ENCODE data around the gene SLC6A18. TPM values are rescaled to one million over a fixed set of nuclear protein-coding genes. Genes with fewer than 3 reads are reported as not detected.

The SLC6A18 gene, protein sequence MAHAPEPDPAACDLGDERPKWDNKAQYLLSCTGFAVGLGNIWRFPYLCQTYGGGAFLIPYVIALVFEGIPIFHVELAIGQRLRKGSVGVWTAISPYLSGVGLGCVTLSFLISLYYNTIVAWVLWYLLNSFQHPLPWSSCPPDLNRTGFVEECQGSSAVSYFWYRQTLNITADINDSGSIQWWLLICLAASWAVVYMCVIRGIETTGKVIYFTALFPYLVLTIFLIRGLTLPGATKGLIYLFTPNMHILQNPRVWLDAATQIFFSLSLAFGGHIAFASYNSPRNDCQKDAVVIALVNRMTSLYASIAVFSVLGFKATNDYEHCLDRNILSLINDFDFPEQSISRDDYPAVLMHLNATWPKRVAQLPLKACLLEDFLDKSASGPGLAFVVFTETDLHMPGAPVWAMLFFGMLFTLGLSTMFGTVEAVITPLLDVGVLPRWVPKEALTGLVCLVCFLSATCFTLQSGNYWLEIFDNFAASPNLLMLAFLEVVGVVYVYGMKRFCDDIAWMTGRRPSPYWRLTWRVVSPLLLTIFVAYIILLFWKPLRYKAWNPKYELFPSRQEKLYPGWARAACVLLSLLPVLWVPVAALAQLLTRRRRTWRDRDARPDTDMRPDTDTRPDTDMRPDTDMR
- not detected for polyA plus RNA-seq (2013, experiment 1 of 2; ENCODE audit: insufficient read length)
- polyA plus RNA-seq (2013, experiment 2 of 2; ENCODE audit: insufficient read length) = not detected

DNA sequence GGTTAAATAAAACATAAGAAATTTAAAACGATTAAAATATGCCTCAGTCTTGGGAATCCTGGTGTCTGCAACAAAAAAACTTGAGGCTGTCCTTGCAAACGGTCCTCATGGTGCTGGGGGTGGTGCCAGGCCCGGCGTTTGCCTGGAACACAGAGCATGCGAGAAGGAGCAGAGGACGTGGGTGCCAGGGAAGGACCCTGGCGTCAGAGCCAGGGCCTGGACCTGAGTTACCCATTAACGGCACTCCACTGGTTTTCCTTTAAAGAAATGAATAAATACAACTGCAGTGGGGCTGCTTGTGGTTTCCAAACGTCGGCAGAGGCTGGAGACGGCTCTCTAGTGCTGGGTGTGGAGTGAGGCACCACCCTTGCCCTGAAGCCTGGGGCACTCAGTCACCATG lies at the start of gene SLC6A18:
Gene SLC6A18, plus strand, starts transcription at position 301 of the 400 bp plus-strand sequence. Its CDS starts 97 bp downstream, at position 398.
- no peak for DNase-seq

DNA sequence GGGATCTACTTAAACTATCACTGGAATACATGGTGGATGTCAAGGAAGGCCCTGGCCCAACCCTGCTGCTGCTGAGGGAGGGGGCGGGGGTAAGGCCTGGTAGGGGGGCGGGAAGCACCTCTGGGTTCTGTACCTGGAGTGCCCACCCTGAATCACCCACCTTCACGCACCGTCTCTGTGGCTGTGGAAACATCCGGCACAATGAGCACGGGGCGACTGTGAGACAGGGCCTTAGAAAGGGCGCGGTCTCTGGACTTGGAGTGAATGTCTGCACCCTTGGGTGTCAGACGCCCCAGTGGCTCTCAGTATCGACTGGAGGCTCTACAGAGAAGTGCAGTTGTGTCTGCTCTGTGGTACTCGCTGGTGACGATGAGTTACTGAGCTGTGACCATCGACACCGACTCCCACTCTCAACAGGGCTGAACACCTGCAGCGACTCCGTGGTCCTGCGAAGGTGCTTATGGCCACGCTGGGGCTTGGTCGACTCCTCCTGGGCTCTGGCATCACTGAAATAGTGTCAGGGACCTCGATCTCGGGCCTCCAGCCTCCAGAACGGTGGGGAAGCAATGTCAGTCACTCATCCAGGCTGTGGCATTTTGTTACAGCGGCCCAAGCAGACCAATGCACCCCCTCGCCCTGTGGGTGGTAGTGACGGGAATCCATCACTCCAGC lies 49.2 kb upstream of the SLC6A18 start:
- DNase-seq = no peak

DNA sequence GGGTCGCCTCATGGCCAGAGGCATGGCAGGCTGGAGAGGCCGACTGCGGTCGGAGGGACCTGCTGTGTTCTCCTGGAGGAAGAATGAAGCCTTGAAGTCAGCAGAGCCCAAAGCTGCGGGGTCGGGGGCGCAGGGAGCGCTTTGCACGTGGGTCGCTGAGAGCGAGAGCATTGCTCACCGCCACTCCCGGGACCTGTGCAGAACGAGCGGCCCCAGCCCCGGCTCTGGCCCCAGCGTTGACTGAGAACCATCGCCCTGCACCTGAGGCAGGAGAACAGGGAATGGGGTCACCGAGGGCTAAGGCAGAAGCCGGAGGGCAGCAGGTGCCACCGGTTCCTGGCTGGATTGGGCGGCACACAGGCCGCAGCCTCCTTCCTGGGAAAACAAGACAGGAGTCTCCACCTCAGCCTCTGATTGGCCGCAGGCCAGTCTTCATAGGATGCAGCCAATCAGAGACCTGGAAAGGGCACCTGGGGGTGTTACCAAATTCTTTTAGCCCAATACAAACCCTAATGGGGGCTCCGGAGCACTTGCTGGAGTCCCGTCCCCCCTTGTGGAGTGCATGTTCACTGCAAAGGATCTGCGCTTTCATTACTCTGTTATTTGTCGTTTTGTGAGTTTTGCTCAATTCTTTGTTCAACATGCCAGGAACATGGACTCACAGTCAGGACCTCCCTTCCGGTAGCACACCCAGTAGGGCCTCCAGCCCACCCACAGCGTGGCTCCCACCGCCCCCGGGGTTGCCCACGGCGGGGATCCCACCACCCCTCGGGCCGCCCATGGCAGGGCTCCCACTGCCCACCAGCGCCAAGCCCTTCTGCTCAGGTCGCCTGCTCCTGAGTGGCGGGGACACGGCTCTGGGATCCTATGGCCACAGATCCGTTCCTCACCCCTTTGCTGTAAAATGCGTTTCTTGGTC lies 48.4 kb upstream of the SLC6A18 start:
- DNase-seq = no peak

DNA sequence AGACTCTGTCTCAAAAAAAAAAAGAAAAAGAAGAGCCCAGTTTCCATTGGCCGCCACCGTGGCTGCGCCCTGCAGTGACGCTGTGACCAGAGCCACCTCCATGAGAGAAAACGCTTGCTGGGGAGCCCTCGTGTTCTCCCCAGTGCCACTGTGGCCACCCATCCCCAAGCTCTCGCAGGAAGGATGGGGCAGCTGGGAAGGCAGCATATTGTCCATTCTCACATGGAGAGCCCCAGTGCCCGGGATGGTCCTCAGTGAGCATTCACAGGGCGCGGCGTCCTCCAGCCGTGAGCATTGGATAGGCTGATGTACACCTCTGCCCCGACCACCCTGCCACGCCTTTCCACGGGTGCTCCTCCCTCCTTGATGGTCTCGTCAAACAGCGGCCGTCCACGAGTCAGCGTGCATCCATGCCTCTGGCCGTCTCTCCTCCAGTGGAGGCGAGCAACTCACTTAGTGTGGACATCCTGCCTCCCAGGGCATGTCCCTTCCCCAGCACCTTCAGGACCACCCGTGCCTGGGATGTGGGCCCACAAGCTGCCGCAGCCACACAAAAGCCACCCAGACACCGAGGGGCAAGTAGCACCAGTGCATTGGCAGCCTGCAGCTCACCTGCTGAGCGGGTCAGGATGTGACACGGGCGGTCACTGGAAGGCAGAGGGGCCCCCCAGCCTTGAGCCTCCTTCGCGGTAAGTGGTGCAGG lies 47.2 kb upstream of the SLC6A18 start:
- DNase-seq = no peak

DNA sequence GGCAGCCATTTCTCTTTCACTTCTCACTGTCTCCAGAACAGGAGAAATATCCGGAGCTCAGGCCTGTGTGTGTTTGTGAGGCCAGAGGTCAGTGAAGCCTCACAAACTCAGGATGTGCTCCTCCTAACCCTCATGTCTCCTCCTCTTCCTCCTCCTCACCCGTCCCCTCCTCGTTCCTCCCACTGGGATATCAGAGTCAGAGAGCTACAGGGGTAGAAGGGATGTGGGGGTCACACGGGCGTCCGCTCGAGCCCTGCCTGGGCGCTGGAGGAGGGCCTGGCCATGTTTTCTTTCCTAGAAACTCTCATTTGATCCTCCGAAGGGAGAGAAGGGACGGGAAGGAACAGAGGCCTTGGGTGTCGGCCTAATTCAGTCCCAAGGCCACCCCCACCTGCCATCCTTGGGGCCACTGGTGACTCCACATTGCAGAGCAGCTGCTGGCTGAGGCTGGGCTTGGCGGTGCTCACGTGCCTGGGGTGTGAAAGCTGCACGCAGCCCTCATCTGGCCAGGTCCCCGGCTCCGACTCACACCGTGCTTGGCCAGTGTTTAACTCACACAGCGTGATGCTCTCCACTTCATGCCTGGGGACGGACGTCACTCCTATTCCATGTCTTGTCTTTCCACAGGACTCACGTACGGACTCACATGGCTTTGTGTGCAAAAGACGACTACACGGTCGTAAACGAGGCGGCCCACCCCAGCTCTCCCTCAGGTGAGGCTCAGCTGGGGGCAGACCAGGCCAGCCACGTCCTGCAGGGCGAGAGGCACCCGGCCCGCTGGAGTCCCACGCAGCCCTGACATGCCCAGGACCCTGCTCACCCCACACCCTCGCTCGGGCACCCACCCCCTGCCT lies 46.4 kb upstream of the SLC6A18 start:
- DNase-seq = no peak

DNA sequence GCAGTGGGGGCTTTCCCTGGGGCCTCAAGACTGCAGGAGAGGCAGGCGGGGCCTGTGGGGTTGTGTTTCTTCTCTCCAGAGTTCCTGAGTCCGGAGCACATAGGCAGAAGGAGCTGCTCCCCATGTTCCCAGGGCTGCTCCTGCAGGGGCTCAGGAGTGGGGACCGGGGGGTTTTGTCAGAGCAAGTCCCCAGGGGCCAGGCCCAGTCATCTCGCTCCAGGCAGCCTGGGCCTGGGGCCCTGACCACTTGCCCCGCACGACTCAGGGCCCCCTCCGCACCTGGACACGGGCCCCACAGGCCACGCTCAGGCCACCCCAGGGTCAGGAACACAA lies 45.8 kb upstream of the SLC6A18 start:
- no peak for DNase-seq

DNA sequence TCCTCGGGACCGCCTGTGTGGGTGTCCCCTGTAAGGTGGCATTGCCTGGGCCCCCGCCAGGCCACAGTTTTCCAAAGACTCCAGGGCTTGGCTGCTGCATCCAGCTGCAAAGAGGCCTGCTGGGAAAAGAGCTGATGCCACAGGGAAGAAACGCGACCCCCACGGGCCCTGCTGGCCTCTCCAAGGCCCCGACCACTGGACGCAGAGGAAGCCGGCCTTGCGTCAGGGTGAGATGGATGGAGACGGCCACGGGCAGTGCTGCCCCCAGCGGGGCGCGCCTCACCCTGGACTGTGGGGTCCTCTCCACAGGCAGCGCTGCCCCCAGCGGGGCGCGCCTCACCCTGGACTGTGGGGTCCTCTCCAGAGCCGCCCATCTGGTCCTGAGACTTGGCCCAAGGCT lies 45.1 kb upstream of the SLC6A18 start:
- no peak for DNase-seq

DNA sequence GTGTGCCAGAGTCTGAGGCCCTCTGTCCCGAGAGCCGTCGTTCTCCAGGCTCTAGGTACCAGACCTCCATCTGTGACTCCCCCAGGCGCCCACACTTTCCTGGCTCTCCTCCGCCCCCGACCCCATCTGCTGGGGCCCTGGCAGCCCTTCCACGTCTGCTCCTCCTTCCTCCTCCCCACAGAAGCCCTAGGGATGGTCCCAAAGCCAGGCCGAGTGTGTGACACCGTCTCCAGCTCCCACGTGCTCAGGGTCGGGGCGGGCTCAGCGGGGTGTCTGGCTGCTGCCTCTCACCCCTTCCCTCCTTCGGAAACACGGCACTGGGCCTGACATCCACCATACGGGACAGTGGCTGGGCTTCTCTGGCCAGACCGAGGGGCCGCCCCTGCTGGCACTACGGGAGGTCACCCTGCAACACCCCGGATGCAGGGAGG lies 44.3 kb upstream of the SLC6A18 start:
- no peak for DNase-seq

DNA sequence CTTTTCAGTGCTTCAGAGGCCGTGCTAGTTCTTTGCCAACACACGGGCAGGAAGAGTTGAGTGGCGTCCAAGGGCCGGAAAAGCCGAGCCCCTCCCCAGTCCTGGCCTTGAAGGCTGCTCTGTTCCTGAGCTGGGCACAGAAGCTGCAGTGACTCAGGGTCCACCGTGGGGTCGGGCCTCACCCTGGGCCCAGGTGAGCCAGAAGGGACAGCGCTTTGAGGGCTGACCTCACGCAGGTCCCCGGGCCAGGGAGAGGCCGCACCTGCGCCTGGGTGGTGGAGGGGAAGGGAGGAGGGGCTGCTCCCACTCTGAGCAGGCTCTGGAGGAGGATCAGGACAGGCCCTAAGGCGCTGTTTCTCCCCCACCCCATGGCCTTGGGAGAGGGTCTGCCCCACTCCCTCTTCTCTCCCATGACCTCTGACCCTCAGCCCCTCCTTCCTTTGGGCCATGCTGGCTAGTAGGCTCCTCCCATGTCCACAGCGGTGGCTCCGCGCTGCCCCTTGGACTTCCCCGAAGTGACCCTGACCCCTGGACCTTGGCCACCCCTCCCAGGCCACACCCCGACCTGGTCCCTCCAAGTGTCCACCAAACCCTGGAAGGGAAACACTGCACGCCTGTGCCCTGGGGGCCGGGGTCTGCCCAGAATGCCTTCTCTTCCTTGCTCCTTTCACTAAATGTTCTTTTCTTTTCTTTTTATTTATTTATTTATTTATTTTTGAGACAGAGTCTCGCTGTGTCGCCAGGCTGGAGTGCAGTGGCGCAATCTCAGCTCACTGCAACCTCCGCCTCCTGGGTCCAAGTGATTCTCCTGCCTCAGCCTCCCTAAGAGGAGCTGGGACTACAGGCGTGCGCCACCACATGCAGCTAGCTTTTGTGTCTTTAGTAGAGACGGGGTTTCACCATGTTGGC lies 43.5 kb upstream of the SLC6A18 start:
- no peak for DNase-seq

DNA sequence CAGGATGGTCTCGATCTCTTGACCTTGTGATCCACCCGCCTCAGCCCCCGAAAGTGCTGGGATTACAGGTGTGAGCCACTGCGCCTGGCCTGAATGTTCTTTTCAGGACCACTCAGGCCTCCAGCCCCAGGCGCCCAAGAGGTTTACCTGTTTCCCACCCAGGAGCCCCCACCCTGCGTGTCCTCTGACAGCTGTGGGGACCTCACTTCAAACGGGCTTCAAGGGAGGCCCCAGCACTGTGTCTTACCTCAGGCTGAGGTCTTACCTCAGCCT lies 42.9 kb upstream of the SLC6A18 start:
- DNase-seq = no peak

DNA sequence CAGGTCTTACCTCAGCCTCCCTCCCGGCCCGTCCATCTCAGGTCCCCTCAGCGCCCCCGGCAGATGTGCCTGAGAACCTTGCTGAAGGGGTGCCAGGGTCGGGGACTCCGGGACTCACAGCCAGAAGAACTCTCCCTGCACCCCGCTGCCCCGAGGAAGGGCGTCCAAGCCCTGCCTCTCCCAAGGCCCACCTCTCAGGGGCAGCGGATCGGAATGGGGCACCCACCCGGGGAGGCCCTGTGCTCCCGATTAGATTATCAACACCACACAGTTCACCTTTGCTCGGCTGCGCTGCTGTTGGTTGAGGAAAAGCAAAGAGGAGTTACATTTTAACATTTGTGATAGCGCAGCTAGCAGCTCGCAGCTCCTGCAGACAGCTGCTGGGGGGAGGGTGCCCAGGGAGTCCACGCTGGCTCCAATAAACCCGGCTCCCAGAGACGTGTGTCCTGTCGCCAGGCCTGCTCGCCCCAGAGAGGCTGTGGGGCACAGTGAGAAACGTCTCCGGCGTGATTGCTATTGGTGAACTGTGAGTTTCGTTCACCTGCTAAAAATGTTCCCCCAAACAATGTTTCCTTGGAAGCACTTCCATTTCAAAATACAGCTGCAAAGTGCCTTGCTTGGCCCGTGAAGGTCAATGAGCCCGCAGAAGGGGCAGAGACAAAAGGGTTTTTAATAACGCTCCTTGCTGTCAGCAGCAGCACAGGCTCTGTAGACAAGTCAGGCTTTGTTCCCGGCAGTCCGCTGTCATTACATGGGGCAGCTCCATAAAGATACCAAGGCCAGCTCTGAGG lies 42.4 kb upstream of the SLC6A18 start:
- DNase-seq = no peak

DNA sequence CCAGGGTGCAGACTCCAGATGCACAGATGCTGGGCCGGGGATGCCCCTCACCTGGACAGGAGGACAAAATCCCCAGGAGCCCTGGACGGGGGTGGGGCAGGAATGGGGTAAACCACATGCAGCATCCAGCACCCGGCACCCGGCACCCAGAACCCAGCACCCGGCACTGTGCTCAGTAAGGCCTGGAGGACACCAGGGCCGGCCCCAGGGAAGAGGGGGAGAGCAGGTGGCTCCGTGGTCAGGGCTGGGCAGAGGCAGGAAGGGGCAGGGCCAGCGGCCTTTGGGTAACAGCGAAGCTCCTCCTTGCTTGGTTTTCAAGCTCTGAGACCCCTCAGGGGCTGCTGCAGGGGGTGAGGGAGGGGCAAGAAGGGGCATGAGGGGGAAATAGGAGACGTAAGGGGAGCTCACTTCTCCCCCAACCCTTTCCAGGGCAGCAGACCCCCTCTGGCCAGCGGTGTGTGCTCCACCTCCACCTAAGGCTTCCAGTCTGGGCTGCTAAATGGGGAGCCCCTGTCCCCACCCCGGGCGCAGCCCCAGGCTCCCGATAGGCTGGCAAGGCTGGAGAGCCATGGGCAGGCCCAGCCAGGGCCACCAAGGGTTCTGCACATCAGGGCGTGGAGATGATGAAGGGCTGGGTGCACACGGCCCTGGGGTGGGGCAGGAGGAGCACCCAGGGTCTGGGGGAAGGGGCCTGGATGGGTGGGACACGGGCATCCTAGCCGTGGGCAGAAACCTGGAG lies 41.6 kb upstream of the SLC6A18 start:
- no peak for DNase-seq

DNA sequence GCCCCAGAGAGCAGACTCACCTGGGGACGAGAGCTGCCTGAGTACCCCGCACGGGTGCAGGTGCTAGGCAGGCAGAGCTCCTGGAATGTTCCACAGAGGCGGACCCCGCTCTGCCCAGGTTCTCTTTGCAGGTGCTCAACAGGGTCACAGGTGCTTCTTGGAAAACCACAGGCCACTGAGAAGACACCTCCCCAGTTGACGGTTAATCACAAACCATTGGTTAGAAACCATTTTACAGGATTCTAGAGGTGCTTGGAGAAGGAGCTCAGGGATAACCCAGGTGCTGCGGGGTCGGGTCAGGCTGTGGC lies 41.1 kb upstream of the SLC6A18 start:
- no peak for DNase-seq

DNA sequence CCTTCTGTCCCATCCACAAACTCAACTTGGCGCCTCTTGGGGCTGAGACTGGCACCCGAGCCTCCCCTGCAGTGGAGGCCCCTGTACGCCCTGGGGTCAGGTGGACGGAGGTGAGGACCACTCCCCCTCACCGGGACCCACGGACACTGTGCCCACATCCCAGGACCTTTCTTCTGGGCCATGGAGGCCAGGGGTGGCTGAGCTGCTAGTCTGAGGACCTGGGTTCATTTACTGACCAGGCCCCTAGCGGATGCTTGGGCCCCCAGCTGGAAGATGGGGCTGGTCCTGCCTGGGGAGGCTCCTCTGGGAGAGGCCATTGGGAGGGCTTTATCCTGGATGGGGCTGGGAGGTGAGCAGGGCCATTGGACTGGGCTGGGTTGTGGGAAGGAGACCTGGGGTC lies 40.7 kb upstream of the SLC6A18 start:
- no peak for DNase-seq

DNA sequence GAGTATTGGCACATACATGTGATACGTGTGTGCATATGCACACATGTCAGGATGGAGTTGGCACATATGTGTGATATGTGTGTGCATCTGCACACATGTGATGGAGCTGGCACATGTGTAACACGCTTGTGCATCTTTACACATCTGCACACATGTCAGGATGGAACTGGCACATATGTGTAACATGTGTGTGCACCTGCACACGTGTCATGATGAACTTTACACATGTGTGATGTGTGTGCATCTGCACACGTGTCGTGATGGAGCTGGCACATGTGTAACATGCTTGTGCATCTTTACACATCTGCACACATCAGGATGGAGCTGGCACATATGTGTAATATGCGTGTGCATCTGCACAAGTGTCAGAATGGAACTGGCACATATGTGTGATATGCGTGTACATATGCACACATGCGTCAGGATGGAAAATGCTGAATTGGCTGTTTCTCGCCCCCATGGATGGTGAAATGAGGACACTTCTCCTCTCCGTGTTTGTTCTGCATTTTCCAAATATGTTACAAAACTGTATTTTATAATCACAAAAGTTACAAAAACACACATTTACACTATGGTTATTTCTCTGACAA lies 40.0 kb upstream of the SLC6A18 start:
- no peak for DNase-seq

DNA sequence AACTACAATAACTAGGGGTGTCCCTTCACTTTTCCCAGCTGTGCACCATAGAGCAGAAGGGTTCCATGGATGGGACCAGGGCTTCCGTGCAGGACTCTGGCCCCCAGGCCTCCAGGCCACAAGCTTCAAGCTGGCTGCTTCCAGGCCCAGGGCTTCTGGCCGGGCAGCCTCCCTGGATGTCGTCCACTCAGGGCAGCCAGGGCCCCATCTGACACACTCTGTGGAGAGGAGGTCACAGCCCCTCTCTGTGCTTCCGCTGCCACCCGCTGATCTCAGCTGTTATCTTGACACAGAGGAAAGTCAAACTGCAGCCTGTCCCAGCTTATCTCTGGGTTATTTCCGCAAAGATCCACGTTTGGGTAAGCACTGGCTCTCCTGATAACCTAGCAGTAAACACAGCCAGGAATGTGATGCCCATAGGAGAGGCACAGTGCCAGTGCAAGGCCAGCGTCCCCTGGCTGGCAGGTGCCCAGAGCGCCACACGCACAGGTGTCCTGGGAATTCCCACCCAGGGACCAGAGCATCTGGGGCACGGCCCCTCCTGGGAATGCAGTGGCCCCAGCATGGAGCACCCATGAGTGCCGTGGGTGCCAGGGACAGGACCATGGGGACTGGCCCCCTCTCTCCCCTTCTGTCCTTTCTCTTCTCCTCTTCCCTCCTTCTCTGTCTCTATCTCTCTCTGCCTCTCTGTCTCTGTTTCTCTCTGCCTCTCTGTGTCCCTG lies 39.4 kb upstream of the SLC6A18 start:
- DNase-seq = no peak

All from fibroblast of skin of back (primary cell).